HG02642 (cell line): Measurements from ENCODE around the gene TNKS2.
"Not testable (repeated sequence)": the region's sequence is repeated elsewhere in the genome, so short reads cannot be mapped to it uniquely, and the experiment has no call there.

Source experiments
- ATAC-seq: cut with Tn5 transposase; IDR thresholded peaks from one replicate; pipeline ENCODE4 v1.9.1; 2021; ENCODE audit warnings: mild to moderate bottlenecking; ENCODE audit not compliant: unreplicated experiment, poor library complexity

Gene TNKS2

GRCh38 chr10:91797874-91798648 lies at the start of gene TNKS2:
TSS of gene TNKS2 (plus strand) at chr10:91798426. CDS start at chr10:91798691, 265 bp downstream.
- ATAC-seq, result peak; percentile 83

- ATAC-seq, result not testable (repeated sequence)
These were observed 48.6 kb upstream of the TNKS2 start for GRCh38 chr10:91749592-91749991.

GRCh38 chr10:91756286-91756685 lies 41.9 kb upstream of the TNKS2 start:
- no peak for ATAC-seq

- ATAC-seq, result no peak
These were observed 39.7 kb upstream of the TNKS2 start for GRCh38 chr10:91758303-91759146.

DNA sequence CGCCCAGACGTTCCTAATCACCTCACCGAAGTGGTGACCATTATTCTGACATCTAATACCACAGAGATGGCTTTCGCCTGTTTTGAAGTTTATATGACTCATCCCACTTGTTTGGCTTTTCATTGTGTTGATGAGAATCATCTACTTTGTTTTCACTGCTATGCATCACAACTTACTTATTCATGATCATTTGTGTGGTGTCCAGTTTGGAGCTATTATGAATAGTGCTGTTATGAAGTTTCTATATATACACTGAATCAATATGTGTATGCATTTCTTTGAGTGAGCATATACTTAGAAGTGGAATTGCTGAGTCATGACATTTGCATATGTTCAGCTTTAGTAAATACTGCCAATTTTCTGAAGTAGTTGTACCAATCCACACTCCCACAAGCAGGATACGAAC lies 38.6 kb upstream of the TNKS2 start:
- no peak for ATAC-seq

DNA sequence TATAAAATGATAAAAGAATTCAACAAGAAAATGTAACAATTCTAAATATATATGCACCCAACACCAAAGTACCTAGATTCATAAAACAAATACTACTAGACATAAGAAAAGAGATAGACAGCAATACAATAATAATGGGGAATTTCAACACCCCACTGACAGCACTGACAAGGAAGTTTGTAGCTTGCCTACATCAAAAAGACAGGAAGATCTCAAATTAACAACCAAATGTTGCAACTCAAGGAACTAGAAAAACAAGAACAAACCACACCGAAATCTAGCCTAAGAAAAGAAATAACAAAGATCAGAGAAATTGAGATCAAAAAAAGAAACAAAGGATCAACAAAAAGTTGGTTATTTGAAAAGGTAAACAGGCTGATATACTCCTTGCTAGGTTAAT lies 36.5 kb upstream of the TNKS2 start:
- no peak for ATAC-seq

DNA sequence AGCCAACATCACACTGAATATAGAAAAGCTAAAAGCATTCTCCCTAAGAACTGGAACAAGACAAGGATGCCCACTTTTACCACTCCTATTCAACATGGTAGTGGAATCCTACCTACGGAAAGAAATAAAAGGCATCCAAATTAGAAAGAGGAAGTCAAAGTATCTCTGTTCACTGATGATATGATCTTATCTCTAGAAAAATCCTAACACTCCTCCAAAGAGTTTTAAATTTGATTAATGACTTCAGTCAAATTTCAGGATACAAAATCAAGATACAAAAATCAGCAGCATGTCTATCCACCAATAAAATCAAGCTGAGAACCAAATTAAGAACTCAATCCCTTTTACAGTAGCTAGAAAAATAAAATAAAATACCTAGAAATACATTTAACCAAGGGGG lies 35.3 kb upstream of the TNKS2 start:
- no peak for ATAC-seq

- no peak for ATAC-seq
These were observed 31.6 kb upstream of the TNKS2 start for GRCh38 chr10:91766676-91767075.

- no peak for ATAC-seq
These were observed 30.1 kb upstream of the TNKS2 start for GRCh38 chr10:91768123-91768522.

DNA sequence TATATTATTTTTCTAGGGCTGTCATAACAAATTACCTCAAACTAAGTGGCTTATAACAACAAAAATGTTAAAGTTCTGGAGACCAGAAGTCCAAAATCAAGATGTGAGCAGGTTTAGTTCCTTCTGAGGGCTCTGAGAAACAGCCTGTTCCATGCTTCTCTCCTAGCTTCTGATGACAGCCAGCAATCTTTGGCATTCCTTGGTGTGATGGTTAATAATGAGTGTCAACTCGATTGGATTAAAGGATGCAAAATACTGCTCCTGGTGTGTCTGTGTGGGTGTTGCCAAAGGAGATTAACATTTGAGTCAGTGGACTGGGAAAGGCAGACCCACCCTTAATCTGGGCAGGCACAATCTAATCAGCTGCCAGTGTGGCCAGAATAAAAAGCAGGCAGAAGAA lies 26.3 kb upstream of the TNKS2 start:
- ATAC-seq, result no peak

GRCh38 chr10:91772461-91772860 lies 25.8 kb upstream of the TNKS2 start:
- ATAC-seq, result no peak

- no peak for ATAC-seq
These were observed 25.4 kb upstream of the TNKS2 start for GRCh38 chr10:91772869-91773268.

DNA sequence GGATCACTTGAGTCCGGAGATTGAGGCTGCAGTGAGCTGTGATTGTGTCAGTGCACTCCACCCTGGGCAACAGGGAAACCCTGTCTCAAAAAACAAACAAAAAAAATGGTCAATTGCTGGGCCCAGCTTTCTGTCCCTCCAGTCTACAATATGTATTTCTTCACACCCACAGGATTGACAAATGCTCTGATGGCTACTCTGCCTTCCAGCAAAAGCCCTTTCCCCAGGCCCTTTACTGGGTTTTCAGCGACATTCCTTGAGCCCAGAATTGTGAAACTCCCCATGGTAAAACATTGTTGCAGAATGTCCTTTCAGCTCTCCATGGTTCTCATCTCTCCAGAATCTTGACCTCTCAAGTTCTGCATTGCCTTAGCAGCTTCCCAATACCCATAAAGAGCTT lies 23.7 kb upstream of the TNKS2 start:
- ATAC-seq, result no peak

- ATAC-seq, result no peak
These were observed 22.5 kb upstream of the TNKS2 start for GRCh38 chr10:91775731-91776130.

DNA sequence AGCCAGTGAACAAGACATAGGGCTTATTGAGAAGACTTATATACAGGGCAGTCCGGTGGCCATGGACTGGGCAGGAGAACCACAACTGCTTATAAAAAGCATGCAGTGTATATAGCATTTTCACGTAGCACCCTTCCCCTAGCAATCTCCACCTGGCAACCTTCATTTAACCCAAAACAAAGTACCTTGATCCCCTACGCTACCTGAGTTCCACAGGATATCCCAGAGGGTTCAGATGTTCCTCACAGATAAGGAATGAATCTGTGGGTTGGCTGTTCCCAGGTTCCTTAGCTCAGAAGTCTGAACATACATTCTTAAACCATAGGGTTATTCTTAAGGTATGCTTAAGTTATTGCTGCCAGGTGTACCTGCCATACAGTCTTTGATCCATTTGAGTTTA lies 22.0 kb upstream of the TNKS2 start:
- no peak for ATAC-seq

- ATAC-seq, result no peak
These were observed 19.7 kb upstream of the TNKS2 start for GRCh38 chr10:91778485-91778884.

- ATAC-seq, result no peak
These were observed 19.1 kb upstream of the TNKS2 start for GRCh38 chr10:91779011-91779605.

DNA sequence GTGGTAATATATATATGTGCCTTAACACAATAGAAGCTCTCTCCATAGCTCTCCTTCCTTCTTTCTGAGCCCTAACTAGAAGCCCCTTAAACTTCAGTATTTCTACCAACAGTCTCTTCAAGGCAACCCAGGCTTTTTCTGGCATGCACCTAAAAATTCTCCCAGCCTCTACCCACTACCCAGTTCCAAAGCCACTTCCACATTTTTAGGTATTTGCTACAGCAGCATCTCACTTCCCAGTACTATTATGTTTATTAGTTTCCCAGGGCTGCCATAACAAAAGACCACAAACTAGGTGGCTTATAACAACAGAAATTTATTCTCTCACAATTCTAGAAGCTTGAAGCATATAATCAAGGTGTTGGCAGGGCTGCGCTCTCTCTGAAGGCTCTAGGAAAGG lies 15.7 kb upstream of the TNKS2 start:
- ATAC-seq, result no peak

DNA sequence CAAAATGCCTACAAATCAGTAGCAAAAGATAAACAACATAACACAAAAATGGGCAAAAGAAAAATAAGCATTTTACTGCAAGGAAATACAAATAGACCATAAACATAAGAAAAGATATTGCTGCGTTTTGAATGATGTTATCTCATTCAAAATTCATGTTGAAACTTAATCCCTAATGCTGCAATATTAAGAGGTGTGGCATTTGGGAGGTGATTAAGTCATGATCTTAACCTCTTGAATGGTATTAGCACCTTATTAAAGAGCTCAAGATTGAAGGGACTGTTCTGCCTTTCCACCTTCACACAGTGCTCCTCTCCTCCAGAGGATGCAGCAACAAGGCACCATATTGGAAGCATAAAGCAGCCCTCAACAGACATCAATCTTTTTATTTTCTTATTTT lies 12.4 kb upstream of the TNKS2 start:
- no peak for ATAC-seq

DNA sequence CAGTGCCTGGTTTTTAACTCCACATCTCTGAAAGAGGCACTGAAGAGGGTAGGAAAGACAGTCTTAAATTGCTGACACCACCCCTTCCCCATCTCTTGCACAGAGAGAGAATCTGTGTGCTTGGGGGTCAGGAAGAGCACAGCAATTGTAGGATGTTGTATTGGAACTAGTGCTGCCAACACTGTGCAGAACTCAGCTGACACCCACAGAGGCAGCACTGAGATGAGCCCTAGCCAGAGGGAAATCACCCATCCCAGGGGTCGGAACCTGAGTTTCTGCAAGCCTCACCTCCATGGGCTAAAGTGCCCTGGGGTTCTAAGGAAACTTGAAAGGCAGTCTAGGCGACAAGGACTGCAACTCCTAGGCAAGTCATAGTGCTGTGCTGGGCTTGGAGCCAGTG lies 11.0 kb upstream of the TNKS2 start:
- ATAC-seq, result no peak

DNA sequence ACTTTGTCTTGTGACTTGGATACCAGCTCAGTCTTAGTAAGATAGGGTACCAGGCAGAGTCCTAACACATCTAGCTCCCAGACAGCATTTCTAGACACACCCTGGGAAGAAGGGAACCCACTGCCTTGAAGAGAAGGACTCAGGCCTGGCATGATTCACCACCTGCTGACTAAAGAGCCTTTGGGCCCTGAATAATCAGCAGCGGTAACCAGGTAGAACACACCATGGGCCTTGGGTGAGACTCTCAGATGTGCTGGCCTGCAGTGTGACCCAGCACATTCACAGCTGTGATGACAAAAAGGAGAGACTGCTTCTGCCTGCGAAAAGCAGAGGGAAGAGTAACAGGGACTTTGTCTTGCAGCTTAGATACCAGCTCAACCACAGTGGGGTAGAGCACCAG lies 10.4 kb upstream of the TNKS2 start:
- no peak for ATAC-seq
